GM21619 (cell line): ENCODE results near the gene CRTAC1.

ENCODE experiments used
- ATAC-seq: cut with Tn5 transposase; IDR thresholded peaks from one replicate; pipeline ENCODE4 v1.9.1; 2021; ENCODE audit not compliant: unreplicated experiment

Gene CRTAC1

DNA sequence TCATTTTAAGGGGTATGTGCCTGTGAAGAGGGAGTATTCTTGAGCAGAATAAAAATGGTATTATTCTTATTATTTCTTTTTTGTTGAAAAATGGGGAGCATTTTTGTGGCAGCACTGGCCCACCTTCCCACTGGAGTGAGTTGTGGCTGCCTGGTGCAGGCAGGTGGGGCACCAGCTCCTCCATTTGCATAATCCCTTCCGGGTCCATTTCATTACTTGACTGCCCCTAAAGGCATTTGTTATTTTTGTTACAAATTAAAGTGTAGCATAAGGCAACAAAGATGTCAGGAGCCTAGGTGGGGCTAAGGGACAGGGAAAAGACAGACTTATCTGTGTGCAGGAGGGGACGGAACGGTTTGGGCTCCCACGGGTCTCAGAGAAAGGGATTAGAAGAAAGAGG, 154.0 kb downstream of the CRTAC1 start:
- no peak for ATAC-seq

DNA sequence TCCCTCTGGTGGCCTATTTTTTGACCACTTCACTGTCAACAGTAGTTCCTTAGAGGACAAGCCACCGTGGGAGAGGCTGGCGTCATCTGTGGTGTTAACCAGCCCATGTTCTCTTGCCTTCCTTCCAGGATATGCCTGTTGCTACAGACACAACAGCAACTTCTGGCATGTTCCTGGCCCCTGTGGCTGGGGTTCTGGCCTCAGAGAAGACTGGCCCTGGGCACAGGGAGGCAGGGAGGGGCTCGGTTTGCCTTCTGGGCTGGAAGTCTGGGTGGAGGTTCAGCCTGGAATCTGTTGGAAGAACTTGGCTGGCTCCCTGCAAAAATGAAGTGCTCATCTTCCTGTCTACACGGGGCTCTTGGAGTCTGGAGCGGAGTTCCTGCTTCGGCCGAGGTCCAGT, 155.0 kb downstream of the CRTAC1 start:
- no peak for ATAC-seq

DNA sequence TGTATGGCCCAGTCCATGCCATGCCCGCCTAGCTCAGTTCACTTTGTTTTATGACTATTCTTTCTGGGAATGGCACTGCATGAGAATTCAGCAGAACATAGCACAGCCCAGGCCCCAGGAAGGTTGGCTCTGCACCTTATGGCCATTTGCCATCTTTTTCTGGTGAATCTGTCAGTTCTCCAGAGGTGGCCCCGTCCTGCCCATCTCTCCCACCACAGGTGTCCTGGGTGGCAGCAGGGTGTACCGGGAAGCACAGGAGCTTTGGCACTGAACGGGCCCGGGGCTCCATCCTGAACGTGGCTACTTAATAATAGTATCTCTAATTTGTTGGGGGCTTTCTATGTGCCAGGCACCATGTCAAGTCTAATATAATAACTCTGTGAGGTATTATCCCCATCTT, 156.1 kb downstream of the CRTAC1 start:
- ATAC-seq: no peak

DNA sequence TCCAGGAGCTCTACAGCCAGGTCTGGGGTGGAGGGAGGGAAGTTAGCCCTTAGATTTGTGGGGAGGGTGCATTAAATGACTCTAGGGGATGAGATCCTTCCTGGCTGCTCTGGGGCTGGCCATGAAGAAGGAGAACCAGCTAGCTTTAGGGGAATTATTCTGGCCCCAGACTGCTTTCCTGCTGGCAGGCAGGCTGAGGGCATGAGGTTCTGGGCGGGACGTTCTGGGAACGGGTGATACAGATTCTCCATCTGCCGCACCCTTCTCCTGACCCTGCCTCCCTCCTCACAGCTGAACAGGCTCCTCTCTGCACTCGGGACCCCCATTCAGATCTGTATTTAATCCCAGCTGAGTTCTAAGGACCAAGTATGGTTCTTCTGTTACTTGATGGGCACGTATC, 156.9 kb downstream of the CRTAC1 start:
- no peak for ATAC-seq

DNA sequence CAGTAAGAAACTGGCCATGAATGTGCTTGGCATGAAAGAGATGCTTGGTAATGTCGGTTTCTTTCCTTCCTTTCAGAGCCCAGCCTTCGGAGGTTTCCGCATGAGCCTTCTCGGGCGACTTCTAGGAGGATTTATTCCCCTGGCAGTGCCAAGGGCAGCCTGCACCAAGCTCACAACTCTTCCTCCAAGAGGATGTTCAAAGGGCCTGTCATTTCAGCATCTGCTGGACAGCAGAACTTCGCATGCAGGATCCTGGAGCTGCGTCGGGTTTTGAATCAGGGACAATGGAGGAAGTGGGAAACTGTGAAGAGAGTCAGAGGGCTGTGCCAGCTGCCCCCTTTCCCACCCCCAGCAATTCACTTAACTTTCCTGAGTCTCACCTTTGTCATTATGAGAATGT, 159.4 kb downstream of the CRTAC1 start:
- ATAC-seq: no peak

DNA sequence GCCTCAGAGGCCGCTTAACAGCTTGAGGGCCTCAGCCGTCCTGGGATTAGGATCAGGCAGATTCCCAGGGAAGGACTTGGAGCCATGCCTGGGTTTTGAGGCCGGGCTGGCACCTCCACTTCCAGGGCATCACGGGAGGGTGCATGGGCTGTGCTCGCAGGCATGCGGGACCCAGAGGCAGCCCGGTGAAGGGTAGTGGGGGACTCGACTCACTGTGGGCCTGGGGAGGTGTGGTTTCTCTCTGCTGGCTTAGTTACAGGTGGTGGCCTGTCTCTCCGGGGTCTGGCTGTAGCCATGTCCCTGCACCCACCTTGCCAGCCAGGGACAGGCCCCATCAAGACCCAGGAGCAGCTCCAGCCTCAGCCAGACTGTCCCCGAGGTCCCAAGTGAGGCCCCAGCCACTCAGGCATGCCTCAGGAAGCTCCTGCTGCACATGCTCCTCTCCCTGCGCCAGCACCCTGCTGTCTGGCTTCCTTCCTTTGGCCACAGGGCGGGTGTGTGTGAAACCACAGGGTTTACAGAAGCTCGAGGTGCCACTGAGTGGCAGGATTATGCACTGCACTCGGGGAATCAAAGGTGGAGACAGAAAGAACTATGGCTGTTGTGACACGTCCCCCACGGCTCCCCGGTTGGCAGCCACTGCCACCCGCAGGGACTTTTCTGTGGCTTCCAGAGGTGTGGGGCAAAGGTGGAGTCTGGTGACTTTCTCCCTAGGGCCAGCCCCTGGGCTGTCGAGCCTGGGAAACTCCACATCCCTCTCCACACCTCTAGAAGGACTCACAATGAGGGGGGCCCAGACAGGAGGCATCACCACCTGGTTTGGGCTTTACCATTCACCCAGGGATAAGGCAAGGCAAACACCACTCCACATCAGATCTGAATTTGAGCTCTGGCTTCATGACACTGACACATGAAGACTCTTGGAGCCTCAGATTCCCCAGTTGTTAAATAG, 161.1 kb downstream of the CRTAC1 start:
- ATAC-seq: peak; percentile 99

DNA sequence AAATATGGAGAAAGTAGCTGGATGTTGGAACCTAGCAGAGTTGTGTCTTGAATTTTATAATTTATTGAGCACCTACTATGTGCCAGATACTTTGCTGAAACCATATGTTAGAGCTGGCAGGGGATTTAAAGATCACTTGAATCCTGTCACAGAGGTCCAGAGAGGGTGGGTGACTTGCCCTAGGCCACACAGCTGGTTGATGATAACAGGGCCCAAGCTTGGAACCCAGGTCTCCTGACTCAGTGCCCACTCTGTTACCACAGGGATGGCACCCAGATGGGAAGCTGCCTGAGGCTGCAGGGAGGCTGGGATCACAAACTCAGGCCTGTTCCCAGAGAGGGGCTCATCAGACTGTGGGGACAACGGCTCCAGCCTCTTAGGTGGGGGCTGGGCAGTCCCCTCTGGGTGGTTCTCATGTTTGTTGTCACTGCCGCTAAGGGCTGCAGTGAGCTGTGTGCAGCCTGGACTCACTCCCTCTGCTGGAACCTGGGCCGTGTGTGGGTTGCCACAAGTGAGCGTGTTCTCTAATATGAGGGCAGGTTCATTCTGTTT, 162.2 kb downstream of the CRTAC1 start:
- no peak for ATAC-seq

DNA sequence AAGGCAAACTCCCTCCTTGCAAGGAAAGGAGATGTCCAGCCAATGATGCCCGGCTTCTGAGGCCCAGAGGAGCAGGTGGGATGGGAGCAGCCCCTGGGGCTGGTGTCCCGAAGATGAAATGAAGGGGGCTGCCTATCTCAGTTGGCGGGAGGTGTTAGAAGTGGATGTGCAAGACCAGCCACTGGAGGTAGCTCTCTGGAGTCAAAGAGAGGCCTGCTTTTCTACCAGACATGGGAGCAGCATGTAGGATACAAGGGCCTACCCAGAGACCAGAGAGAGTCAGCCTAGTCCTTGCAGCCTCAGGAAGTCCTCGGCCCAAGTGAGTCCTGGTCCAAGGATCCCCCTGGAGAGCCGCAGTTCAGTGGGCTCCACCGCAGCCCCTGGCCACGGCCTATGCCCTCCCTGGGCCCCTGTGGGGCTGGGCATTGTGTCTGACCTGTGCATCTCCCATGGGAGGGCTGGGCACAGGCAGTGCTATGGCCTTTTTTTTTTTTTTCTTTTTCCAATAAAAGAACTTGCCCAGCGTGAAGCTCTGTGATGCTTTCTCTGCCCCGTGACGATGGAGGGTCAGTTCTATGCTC, 163.1 kb downstream of the CRTAC1 start:
- no peak for ATAC-seq

DNA sequence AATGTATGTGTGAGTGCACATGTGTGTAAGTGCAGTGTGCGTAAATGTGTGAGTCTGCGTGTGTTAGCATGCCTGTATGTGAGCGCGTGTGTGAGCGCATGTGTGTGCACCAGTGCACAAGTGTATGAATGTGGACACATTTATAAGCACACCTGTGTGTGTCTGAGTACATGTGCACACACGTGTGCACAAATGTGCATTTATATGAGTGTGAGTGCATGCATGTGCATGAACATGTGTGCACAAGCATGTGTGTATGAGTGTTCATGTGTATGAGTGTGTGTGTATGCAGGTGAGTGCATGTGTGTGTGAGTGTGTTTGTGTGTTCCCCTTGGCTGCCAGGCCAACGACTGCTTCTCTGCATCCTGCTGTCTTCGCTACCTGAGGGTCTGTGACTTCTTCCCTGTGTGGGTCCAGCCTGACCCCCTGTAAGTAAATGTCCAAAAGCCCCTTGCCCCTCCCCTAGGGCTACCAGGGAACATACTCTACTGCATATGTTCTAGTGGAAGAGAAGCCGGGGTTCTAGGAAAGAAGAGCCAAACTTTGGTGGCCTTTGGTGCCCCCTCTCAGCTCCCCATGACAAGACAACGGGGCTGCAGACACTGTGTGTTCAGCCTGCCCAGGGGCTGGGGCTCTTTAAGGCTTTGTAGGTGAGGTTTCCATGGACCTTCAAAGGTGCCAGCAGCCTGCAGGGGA, 163.7 kb downstream of the CRTAC1 start:
- ATAC-seq: no peak

DNA sequence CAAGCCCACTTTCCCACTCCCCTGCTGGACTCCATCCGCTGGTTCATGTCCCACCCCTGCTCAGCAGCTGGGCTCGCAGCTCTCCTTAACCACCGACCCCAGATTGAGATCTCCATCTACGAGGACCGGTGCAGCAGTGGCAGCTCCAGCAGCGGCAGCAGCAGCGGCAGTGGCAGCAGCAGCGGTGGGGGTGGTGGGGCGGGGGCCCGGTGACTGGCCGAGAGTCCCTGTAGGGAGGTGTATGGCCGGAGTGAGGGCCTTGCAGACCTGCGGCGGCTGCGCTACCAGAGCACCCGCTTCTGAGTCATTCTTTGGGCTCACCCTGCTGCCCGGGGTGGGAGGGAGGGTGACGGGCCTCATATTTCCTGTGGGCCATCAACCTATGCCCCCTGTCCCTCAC, 164.9 kb downstream of the CRTAC1 start:
- no peak for ATAC-seq

DNA sequence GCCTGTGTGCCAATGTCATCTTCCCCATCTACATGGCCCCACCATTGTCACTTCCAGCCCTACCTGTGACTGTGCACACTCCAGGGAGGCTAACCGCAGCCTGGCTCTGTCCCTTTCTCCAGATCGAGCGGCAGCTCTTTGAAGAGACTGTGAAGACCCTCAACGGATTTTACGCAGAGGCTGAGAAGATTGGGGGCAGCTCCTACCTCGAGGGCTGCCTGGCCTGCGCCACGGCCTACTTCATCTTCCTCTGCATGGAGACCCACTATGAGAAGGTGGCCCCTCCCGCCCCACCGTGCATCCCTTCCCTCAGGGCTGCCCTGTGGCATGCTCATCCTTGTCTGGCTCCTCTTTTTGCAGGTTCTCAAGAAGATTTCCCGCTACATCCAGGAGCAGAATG, 166.6 kb downstream of the CRTAC1 start:
- ATAC-seq: no peak

DNA sequence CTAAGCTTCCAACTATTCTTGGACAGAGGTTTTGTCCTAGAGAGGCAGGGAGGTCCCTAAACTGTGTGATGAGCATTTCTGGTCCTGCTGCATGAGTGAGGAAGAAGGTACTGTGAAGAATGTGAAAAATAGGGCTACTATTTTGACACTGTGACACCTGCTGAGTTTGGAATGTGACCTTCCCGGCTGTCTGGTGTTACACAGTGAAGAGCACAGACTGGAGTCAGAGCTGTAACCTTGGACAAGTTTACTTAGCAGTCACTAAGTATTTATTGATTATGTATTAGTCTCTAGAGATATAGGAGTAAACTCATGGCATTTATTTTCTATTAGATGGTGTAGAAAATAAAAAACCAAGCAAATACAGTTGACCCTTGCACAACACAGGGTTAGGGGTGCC, 168.5 kb downstream of the CRTAC1 start:
- ATAC-seq: no peak

DNA sequence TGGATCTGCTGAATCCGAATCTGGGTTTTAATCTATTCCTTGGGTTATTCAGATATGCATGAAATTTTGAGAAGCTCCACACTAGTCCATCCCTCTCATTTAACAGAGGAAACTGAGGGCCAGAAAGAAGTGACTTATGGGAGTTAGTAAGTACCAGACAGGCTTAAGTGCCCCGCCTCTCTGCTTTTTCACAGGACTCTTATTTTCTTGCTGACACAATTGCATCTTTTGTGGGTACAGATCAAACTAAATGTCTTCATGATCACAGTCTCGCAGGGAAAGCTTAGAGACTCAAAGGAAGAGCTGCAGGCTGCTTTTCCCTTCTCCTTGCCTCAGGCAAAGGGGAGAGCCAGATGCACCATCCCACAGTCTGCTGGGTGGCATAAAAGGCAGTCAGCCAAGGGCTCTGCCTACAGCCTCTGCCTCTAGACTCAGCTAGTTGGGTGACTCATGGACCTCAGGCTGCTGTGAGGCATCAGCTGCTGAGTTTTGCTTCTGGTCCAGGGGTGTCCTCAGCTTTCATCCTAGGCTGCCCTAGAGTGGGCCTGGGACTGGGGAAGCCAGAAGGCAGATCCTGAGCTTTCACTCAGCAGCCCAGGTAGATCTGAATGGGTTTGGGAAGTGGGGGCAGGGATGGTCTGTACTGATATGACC, 169.2 kb downstream of the CRTAC1 start:
- no peak for ATAC-seq

DNA sequence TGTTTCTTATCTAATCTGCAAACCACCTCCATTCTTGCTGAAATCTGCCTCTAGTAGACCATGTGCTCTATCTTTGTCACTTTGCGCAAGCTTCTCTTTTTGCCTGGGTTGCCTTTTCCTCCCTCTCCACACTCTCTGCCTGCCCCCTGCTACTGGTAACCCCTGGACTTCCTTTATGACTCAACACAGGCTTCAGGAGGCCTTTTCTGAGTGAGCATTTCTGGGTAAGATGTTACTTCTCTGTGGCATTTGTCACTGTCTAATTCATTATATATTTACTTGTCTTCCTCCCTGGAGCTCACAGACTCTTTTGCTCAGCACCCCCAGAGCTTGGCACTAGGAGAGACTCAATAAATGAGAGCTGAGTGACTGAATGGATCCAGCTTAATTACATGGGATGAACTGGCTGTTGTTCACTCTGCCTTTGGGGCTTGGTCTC, 172.4 kb downstream of the CRTAC1 start:
- ATAC-seq: peak; percentile 85

DNA sequence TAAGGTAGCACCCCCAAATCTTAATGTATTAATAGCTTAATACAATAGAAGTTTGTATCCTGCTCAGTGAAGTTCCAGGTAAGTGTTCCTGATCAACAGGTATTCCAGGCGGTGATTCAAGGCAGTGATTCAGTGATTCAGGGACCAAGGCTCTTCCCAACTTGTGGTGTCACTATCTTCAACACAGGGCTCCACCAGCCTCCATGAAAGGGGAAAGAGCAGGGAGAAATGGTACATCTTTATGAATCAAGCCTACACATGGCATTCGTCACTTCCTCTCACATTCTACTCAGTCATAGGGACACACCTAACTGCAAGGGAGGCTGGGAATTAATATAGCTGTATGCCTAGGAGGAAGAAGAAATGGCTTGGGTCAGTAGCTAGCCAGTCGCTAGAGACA, 175.7 kb downstream of the CRTAC1 start:
- ATAC-seq: no peak

DNA sequence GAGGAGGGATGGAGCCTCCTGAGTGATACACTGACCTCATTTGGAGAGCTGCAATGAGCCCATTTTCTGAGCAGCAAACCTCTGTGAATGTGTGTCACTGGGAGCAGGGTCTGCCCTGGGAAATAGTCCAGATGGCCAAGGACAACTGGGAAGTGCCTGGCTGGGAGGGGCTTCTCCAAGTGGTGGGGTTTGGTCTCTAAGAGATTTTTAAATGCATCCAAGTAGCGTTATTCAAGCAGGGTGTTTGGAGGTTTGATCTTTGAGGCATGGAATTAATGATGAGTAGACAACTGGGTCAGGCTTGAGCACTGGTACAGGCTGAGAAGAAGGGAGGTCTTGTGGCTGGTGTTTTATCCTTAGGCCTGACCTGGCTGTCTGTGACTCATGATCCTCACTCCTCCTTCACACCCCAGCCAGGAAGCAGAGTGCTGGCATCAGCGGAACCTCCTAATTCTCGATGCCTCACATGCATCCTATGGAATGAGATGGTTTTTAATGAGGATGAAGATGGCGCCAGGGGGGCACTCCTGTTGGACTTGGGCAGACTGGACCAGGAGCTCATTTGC, 177.5 kb downstream of the CRTAC1 start:
- no peak for ATAC-seq

DNA sequence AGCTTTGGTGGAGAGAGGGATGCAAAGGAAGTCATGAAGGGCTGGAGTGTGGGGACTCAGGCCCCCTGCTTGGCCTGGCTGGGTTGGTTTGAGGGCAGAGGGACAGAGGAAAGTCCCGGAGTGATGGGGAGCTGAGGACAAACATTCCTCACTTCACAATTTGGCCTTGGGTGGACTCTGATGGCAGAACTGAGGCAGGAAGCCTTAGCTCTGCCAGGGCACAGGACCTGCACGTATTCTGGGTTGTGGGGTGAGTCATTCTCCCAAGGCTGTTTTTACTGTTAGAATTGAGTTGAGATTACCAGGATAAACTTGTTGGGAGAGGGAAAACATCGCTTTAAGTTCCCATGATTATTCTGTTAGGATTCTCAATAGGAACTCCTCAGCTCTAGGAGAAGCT, 178.1 kb downstream of the CRTAC1 start:
- no peak for ATAC-seq

DNA sequence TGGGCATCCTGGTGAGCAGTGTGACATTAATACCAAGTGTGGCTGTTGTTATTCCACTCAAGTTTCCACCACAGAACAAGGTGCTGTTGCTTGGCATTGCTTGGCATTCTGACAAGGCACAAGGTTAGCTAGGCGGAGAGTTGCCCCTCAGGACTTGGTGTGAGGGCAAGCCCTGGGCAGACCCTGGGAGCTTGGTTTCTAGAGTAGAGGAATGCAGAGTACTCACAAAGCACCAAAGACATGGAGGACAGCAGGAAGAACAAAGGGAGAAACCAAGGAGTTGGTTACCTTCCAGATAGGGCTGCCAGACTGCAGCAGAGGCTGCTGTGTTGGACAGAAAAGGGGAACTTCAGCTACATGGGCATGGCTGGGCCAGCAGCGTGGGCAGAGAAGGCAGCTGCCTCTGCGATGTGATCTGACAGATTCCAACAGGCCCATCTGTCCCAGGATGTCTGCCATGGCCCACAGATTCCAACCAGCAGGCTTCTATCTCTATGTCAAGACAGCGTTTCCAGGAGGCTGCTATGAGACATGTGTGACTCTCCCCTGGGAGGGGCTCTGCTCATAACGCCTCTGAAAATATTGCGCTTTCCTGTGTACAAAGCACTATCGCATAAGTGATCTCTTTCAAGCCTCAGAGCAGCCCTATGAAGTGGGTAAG, 178.9 kb downstream of the CRTAC1 start:
- no peak for ATAC-seq

DNA sequence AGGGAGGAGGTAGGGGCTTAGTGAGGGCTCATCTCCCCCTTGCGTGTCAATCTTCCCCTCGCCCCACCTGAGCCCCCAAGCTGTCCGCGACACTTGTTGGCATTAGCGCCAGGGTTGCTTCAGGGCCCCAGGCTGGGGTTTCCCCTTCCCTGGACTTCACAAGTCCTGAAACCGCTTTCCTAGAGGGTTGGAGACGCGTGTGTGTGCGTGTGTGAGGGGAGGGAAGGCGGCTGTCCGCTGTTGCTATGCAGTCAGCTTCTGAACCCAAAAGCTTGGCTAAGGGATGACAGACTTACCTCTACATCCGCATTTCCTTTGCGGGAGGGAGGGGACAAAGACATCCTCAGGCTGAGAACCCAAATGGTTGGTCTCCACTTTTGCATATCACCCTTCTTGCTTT, 180.0 kb downstream of the CRTAC1 start:
- no peak for ATAC-seq

DNA sequence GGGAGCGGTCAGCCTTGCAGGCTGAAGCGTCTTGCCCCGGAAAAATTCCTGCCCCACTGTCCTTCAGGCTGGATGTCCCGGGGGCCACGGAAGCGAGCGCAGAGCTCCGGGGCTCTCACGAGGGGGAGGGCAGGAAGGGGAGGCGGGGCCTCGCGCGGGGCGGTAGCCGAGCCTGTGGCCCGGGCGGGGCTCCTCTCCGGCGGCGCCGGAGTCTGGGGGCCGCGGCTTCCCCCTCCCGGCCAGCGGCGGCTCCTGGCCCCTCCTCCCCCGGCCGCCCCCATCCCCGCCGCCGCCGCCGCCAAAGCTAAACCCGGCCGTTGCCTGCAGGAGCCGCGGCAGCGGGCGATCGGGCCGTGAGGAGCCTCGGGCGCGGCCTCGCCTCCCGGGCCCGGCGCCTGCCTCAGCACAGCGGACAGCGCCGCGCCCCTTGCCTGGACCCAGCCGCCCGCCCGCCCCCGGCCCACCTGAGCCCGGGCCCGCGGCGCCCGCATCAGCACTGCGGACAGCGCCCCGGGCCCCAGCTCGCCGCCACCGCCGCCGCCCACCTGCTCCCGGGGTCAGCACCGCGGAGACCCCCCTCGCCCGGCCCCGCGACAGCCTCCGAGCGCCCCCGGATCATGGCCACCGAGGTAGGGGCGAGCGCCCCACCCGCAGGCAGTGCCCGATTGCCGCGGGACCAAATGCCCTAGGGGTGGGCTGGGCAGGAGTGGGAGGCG, 180.6 kb downstream of the CRTAC1 start, which contains the start of gene GOLGA7B:
Gene GOLGA7B, plus strand, starts transcription at position 157 of the 716 bp plus-strand sequence. Its CDS starts 461 bp downstream, at position 618.
- ATAC-seq: no peak
